Lung (tissue), 10 donors: Measurements from ENCODE around the gene TBX20. TPM values are rescaled to one million over a fixed set of nuclear protein-coding genes. Genes with fewer than 3 reads are reported as not detected.
"Not testable (repeated sequence)": the region's sequence is repeated elsewhere in the genome, so short reads cannot be mapped to it uniquely, and the experiment has no call there.

Experiments
- ATAC-seq: fragments of 200-7000 bp; cut with Tn5 transposase; one replicate; pipeline ENCODE4 v1.9.1; 2020; ENCODE audit warnings: moderate number of reproducible peaks; ENCODE audit not compliant: insufficient read depth, low FRiP score
- DNase-seq, 3 donors: peaks; one replicate each; pipeline ENCODE4 v3.0.0-alpha.2; 2013 to 2017
- H3K27ac ChIP-seq, 2 donors: one replicate each; pipeline ENCODE4 v1.5.1; 2013; ENCODE audit warnings: mild to moderate bottlenecking in 2 of 2, moderate library complexity in 2 of 2, control low read depth in 1 of 2, inconsistent platforms in 1 of 2, low read depth in 1 of 2, low read length in 1 of 2
- H3K27me3 ChIP-seq, 3 donors: one replicate each; pipeline ENCODE4 v1.5.1; 2013; ENCODE audit warnings: low read length in 2 of 3; ENCODE audit not compliant: control insufficient read depth in 3 of 3, insufficient read depth in 3 of 3
- H3K36me3 ChIP-seq, 4 donors: one replicate each; pipeline ENCODE4 v1.5.1; 2013; ENCODE audit warnings: low read length in 4 of 4, mild to moderate bottlenecking in 1 of 4, moderate library complexity in 1 of 4; ENCODE audit not compliant: control insufficient read depth in 4 of 4, insufficient read depth in 4 of 4
- H3K4me1 ChIP-seq, 5 donors: one replicate each; pipeline ENCODE4 v1.5.1; 2013; ENCODE audit warnings: low read length in 5 of 5, mild to moderate bottlenecking in 2 of 5, moderate library complexity in 1 of 5; ENCODE audit not compliant: control insufficient read depth in 5 of 5, insufficient read depth in 5 of 5
- H3K4me3 ChIP-seq: one replicate; pipeline ENCODE4 v1.5.1; 2013; ENCODE audit warnings: mild to moderate bottlenecking, control low read depth, moderate library complexity
- H3K9ac ChIP-seq, 2 donors: one replicate each; pipeline ENCODE4 v1.5.1; 2013; ENCODE audit warnings: low read length in 2 of 2, control low read depth in 1 of 2; ENCODE audit not compliant: insufficient read depth in 1 of 2
- H3K9me3 ChIP-seq, 4 donors: one replicate each; pipeline ENCODE4 v1.5.1; 2013; ENCODE audit warnings: low read length in 3 of 4, mild to moderate bottlenecking in 1 of 4, moderate library complexity in 1 of 4; ENCODE audit not compliant: control insufficient read depth in 4 of 4, insufficient read depth in 3 of 4
- whole genome bisulfite sequencing, 2 donors: extraction: QIAGEN DNeasy Blood & Tissue Kit; methylation state at CpG; one replicate each; pipeline ENCODE4 v1.1.7; 2013; 5-methylcytosine and 5-hydroxymethylcytosine counted together
- polyA plus RNA-seq, 2 donors: library from polyadenylated mRNA; stranded (reverse); fragments of 200-250 nt; gene quantifications; one replicate each; pipeline ENCODE4 v1.2.1, GENCODE V29; 2013
- total RNA-seq, 2 donors: library from RNA; depleted of rRNA in 1 of 2; stranded (reverse); fragments of >200 nt in 1 of 2; gene quantifications; one replicate each; pipeline ENCODE4 v1.2.1, GENCODE V29; 2014 to 2021
- donor health status: Bipolar disorder and iron deficiency.
- donor health status: healthy.
- donor health status: DM: yes; HTN: yes; CAD: no.

TBX20 gene
- total and polyA plus RNA-seq, 4 donors = 0.11 to 0.80 TPM; not detected in 2

- not testable (repeated sequence) for H3K4me3 ChIP-seq, H3K36me3 ChIP-seq, H3K27me3 ChIP-seq, H3K9me3 ChIP-seq, ATAC-seq, H3K27ac ChIP-seq, H3K9ac ChIP-seq, DNase-seq, H3K4me1 ChIP-seq
- 86 to 87% methylated on average over 6 of the region's 6 CpGs for WGBS, 2 donors
These were observed 73.2 kb downstream of the TBX20 start for GRCh38 chr7:35180665-35181064.

- H3K9ac ChIP-seq, H3K36me3 ChIP-seq, H3K27me3 ChIP-seq, H3K27ac ChIP-seq, H3K4me1 ChIP-seq, H3K4me3 ChIP-seq, DNase-seq, H3K9me3 ChIP-seq, ATAC-seq: not testable (repeated sequence)
- 59 to 64% methylated on average over 2 of the region's 2 CpGs for WGBS, 2 donors
These were observed 80.7 kb downstream of the TBX20 start for GRCh38 chr7:35173176-35173575.

- not testable (repeated sequence) for H3K27ac ChIP-seq, ATAC-seq, H3K36me3 ChIP-seq, H3K4me3 ChIP-seq, H3K4me1 ChIP-seq, H3K9me3 ChIP-seq, H3K27me3 ChIP-seq, DNase-seq, H3K9ac ChIP-seq
- 43 to 55% methylated on average over 4 of the region's 4 CpGs for WGBS, 2 donors
These were observed 81.8 kb downstream of the TBX20 start for GRCh38 chr7:35172131-35172530.

- H3K27ac ChIP-seq, H3K4me1 ChIP-seq, H3K36me3 ChIP-seq, ATAC-seq, H3K27me3 ChIP-seq, DNase-seq, H3K9me3 ChIP-seq, H3K4me3 ChIP-seq, H3K9ac ChIP-seq: not testable (repeated sequence)
These were observed 86.2 kb downstream of the TBX20 start for GRCh38 chr7:35167658-35168057.

GRCh38 chr7:35167158-35167557, 86.7 kb downstream of the TBX20 start:
- not testable (repeated sequence) for H3K4me1 ChIP-seq, DNase-seq, H3K9ac ChIP-seq, H3K27me3 ChIP-seq, H3K27ac ChIP-seq, H3K36me3 ChIP-seq, H3K9me3 ChIP-seq, ATAC-seq, H3K4me3 ChIP-seq
- 94 to 95% methylated on average over 1 of the region's 1 CpG for WGBS, 2 donors

- 33 to 42% methylated on average over 3 of the region's 3 CpGs for WGBS, 2 donors
- H3K36me3 ChIP-seq, H3K4me3 ChIP-seq, H3K27me3 ChIP-seq, H3K9me3 ChIP-seq, H3K9ac ChIP-seq, H3K4me1 ChIP-seq, ATAC-seq, DNase-seq, H3K27ac ChIP-seq: not testable (repeated sequence)
These were observed 92.7 kb downstream of the TBX20 start for GRCh38 chr7:35161059-35161740.

Other genes with a start within 250 kb of the TBX20 start
- 10 to 100 TPM; 46.1 to 83.3 TPM for gene DPY19L1, start 216.6 kb downstream of the TBX20 start, total RNA-seq
- gene DPY19L1, start 216.6 kb downstream of the TBX20 start, polyA plus RNA-seq = 10 to 100 TPM; 10.4 to 19.4 TPM